NT2/D1 (cell line): ENCODE data around the gene ODF2L.

Source experiments
- SUZ12 ChIP-seq: IDR thresholded peaks from 2 replicates; pipeline ENCODE4 v1.6.1; 2011; ENCODE audit not compliant: insufficient read length, insufficient read depth; ENCODE audit errors: extremely low read depth
- YY1 ChIP-seq: IDR thresholded peaks from 2 replicates; pipeline ENCODE4 v1.6.1; 2011; ENCODE audit not compliant: insufficient read length, insufficient read depth
- ZNF274 ChIP-seq: IDR thresholded peaks from 2 replicates; pipeline ENCODE4 v1.6.1; 2011; ENCODE audit warnings: mild to moderate bottlenecking, low read depth, low read length

DNA sequence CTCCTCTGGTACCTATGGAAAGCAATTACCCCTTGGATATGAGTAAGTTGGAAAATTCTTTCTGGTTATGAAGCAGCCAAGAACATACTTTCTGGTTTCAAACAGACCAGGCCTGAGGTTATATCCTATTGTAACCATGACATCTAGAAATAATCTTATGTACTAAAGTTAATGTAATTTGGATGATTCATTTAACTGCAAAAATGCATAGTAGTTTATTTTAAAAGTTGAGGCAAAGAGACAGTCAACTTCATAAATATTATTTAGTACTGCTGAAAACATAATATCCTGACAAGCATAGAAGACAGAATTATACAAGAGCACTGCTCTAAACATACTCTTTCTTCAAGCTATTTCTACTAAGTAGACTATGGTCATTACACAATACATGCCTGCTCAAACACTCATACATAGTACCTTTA lies 25.5 kb downstream of the ODF2L start:
- TF ChIP-seq YY1 = no peak
- TF ChIP-seq SUZ12 = no peak
- no peak for TF ChIP-seq ZNF274
